ENCODE results near the gene TGFBR2.

GRCh38 chr3:30695302-30696061, 89.1 kb downstream of the TGFBR2 start:
- no peak for TF ChIP-seq CTCF (IDR thresholded peaks at IDR 0.05; ENCODE audit: poor library complexity)
- no peak for TF ChIP-seq EZH2 (IDR thresholded peaks at IDR 0.05; ENCODE audit: borderline replicate concordance)
